Measurements from ENCODE around the gene LAMC2. TPM values are rescaled to one million over a fixed set of nuclear protein-coding genes. Genes with fewer than 3 reads are reported as not detected.
"Not testable (repeated sequence)": the region's sequence is repeated elsewhere in the genome, so short reads cannot be mapped to it uniquely, and the experiment has no call there.

The LAMC2 gene
- total and polyA plus RNA-seq, 2 experiments from 2014 or later, result 1.9 to 2.7 TPM

- H3K4me3 ChIP-seq, result no peak overlapping the region
- no peaks in the 10 kb centered on the region for H3K27me3 ChIP-seq (replicated peaks; ENCODE audit: insufficient read depth)
- peak overlapping the region; percentile 26; the same call in 1 of the 2 replicates for H3K9ac ChIP-seq
- peak; percentile 70 for DNase-seq
- peak overlapping the region; percentile 100 for H3K27ac ChIP-seq
- TF ChIP-seq EZH2 (IDR thresholded peaks at IDR 0.05; ENCODE audit: insufficient read depth, poor library complexity, severe bottlenecking), result no peak
- peak overlapping the region; percentile 12 for H3K4me2 ChIP-seq (ENCODE audit: unreplicated experiment)
- H4K20me1 ChIP-seq (ENCODE audit: insufficient read depth), result no peaks in the 10 kb centered on the region
- H3K4me1 ChIP-seq (ENCODE audit: insufficient read depth), result peaks cover 86% of the 10 kb centered on the region
- H2AFZ ChIP-seq, result no peak overlapping the region
- no peaks in the 10 kb centered on the region for H3K9me2 ChIP-seq (ENCODE audit: insufficient read depth)
- no peaks in the 10 kb centered on the region for H3K9me3 ChIP-seq (ENCODE audit: low read depth)
- H3K36me3 ChIP-seq (ENCODE audit: low read depth), result no peaks in the 10 kb centered on the region
- peaks cover 92% of the 10 kb centered on the region for H3F3A ChIP-seq (ENCODE audit: insufficient read depth)
- in situ Hi-C loops (cut with MboI), result no loop called here
- no peaks in the 10 kb centered on the region for H3K79me2 ChIP-seq (ENCODE audit: insufficient read depth)
- WGBS, 2 experiments (ENCODE audit: low coverage in 1 of 2, low lambda C conversion rate in 2 of 2, missing lambda C conversion rate in 2 of 2), result 36 to 39% methylated on average over 2 of the region's 2 CpGs
Measured at GRCh38 chr1:183238071-183238470, 52.0 kb downstream of the LAMC2 start.

GRCh38 chr1:183239220-183239742, 53.2 kb downstream of the LAMC2 start:
- Histone ChIP-seq H3K4me1 (ENCODE audit: insufficient read depth) (peaks cover 91% of the 10 kb centered on the region), H3K27ac (peak overlapping the region; percentile 100), H3K36me3 (ENCODE audit: low read depth) (no peaks in the 10 kb centered on the region), H3K9me2 (ENCODE audit: insufficient read depth) (no peaks in the 10 kb centered on the region), H3K9me3 (ENCODE audit: low read depth) (no peaks in the 10 kb centered on the region), H3K27me3 (replicated peaks; ENCODE audit: insufficient read depth) (no peaks in the 10 kb centered on the region), H3K4me3 (no peak overlapping the region), H3F3A (ENCODE audit: insufficient read depth) (peaks cover 97% of the 10 kb centered on the region), H3K79me2 (ENCODE audit: insufficient read depth) (no peaks in the 10 kb centered on the region), H3K4me2 (ENCODE audit: unreplicated experiment) (peak overlapping the region; percentile 5), H4K20me1 (ENCODE audit: insufficient read depth) (no peaks in the 10 kb centered on the region), H3K9ac (no peak overlapping the region), H2AFZ (peak overlapping the region; percentile 73)
- no peak for DNase-seq
- WGBS, 2 experiments (ENCODE audit: low coverage in 1 of 2, low lambda C conversion rate in 2 of 2, missing lambda C conversion rate in 2 of 2), result 71 to 73% methylated on average over 7 of the region's 7 CpGs
- in situ Hi-C loops (cut with MboI), result no loop called here
- TF ChIP-seq EZH2phosphoT487 (IDR thresholded peaks at IDR 0.05; ENCODE audit: insufficient read depth, low read depth) (no peak), EZH2 (IDR thresholded peaks at IDR 0.05; ENCODE audit: insufficient read depth, poor library complexity, severe bottlenecking) (no peak)

GRCh38 chr1:183239793-183240525, 53.9 kb downstream of the LAMC2 start:
- H3K27me3 ChIP-seq (replicated peaks; ENCODE audit: insufficient read depth), result no peaks in the 10 kb centered on the region
- WGBS, 2 experiments (ENCODE audit: low coverage in 1 of 2, low lambda C conversion rate in 2 of 2, missing lambda C conversion rate in 2 of 2), result 28 to 31% methylated on average over 8 of the region's 8 CpGs
- no peak overlapping the region for H3K9ac ChIP-seq
- H3F3A ChIP-seq (ENCODE audit: insufficient read depth), result peaks cover 93% of the 10 kb centered on the region
- peak overlapping the region; percentile 100 for H3K27ac ChIP-seq
- H3K79me2 ChIP-seq (ENCODE audit: insufficient read depth), result no peaks in the 10 kb centered on the region
- no peaks in the 10 kb centered on the region for H3K9me2 ChIP-seq (ENCODE audit: insufficient read depth)
- in situ Hi-C loops (cut with MboI), result no loop called here
- no peak for TF ChIP-seq EZH2phosphoT487 (IDR thresholded peaks at IDR 0.05; ENCODE audit: insufficient read depth, low read depth)
- no peak for TF ChIP-seq EZH2 (IDR thresholded peaks at IDR 0.05; ENCODE audit: insufficient read depth, poor library complexity, severe bottlenecking)
- H3K36me3 ChIP-seq (ENCODE audit: low read depth), result no peaks in the 10 kb centered on the region
- no peaks in the 10 kb centered on the region for H4K20me1 ChIP-seq (ENCODE audit: insufficient read depth)
- DNase-seq, result peak; percentile 40
- H3K4me3 ChIP-seq, result no peak overlapping the region
- H2AFZ ChIP-seq, result peak overlapping the region; percentile 73
- no peaks in the 10 kb centered on the region for H3K9me3 ChIP-seq (ENCODE audit: low read depth)
- peak overlapping the region; percentile 5 for H3K4me2 ChIP-seq (ENCODE audit: unreplicated experiment)
- peaks cover 97% of the 10 kb centered on the region for H3K4me1 ChIP-seq (ENCODE audit: insufficient read depth)

- no peaks in the 10 kb centered on the region for H4K20me1 ChIP-seq (ENCODE audit: insufficient read depth)
- no peak for TF ChIP-seq EZH2phosphoT487 (IDR thresholded peaks at IDR 0.05; ENCODE audit: insufficient read depth, low read depth)
- TF ChIP-seq EZH2 (IDR thresholded peaks at IDR 0.05; ENCODE audit: insufficient read depth, poor library complexity, severe bottlenecking), result no peak
- H3K4me3 ChIP-seq, result no peak overlapping the region
- no peaks in the 10 kb centered on the region for H3K79me2 ChIP-seq (ENCODE audit: insufficient read depth)
- H3K4me1 ChIP-seq (ENCODE audit: insufficient read depth), result peaks cover 93% of the 10 kb centered on the region
- DNase-seq, result no peak
- 86% methylated on average over 4 of the region's 4 CpGs for WGBS, 2 experiments (ENCODE audit: low coverage in 1 of 2, low lambda C conversion rate in 2 of 2, missing lambda C conversion rate in 2 of 2)
- H2AFZ ChIP-seq, result no peak overlapping the region
- H3K9me2 ChIP-seq (ENCODE audit: insufficient read depth), result no peaks in the 10 kb centered on the region
- H3K9me3 ChIP-seq (ENCODE audit: low read depth), result no peaks in the 10 kb centered on the region
- H3K27ac ChIP-seq, result peak overlapping the region; percentile 100
- peaks cover 88% of the 10 kb centered on the region for H3F3A ChIP-seq (ENCODE audit: insufficient read depth)
- no peaks in the 10 kb centered on the region for H3K27me3 ChIP-seq (replicated peaks; ENCODE audit: insufficient read depth)
- H3K4me2 ChIP-seq (ENCODE audit: unreplicated experiment), result no peak overlapping the region
- H3K36me3 ChIP-seq (ENCODE audit: low read depth), result no peaks in the 10 kb centered on the region
- in situ Hi-C loops (cut with MboI), result no loop called here
- H3K9ac ChIP-seq, result no peak overlapping the region
Measured at GRCh38 chr1:183240526-183240825, 54.4 kb downstream of the LAMC2 start.

- DNase-seq; H3K79me2 ChIP-seq (ENCODE audit: insufficient read depth); H3K27me3 ChIP-seq (replicated peaks; ENCODE audit: insufficient read depth); H4K20me1 ChIP-seq (ENCODE audit: insufficient read depth); H3K9me2 ChIP-seq (ENCODE audit: insufficient read depth); in situ Hi-C loops (cut with MboI); H3K36me3 ChIP-seq (ENCODE audit: low read depth); H3K4me3 ChIP-seq; H3K9me3 ChIP-seq (ENCODE audit: low read depth): not testable (repeated sequence)
- peak overlapping the region; percentile 40 for H3K4me2 ChIP-seq (ENCODE audit: unreplicated experiment)
- H3K27ac ChIP-seq, result peak overlapping the region; percentile 100
- H3F3A ChIP-seq (ENCODE audit: insufficient read depth), result peaks cover 84% of the 10 kb centered on the region
- H3K4me1 ChIP-seq (ENCODE audit: insufficient read depth), result peaks cover 89% of the 10 kb centered on the region
- H3K9ac ChIP-seq, result peak overlapping the region; percentile 47
- peak overlapping the region; percentile 56; the same call in 1 of the 2 replicates for H2AFZ ChIP-seq
- 67 to 70% methylated on average over 8 of the region's 8 CpGs for WGBS, 2 experiments (ENCODE audit: low coverage in 1 of 2, low lambda C conversion rate in 2 of 2, missing lambda C conversion rate in 2 of 2)
Measured at GRCh38 chr1:183240853-183241252, 54.8 kb downstream of the LAMC2 start.
